NK-92 treated with Interleukin-12 subunit alpha and Interleukin-12 subunit beta, amount 100 ng/mL, for 24 hours (cell line): Measurements from ENCODE around the gene NPPC.
A peak's percentile ranks its signal among the peaks of the same experiment; 100 is the strongest.
"Not testable (repeated sequence)": the region's sequence is repeated elsewhere in the genome, so short reads cannot be mapped to it uniquely, and the experiment has no call there.

Experiments
- DNase-seq: peaks from one replicate; lab custom pipeline; 2025; lab: John Stamatoyannopoulos, UW

Gene NPPC

GRCh38 chr2:231920366-231920765 lies 5.8 kb downstream of the NPPC start:
- DNase-seq, result no peak

- no peak for DNase-seq
These were observed 6.7 kb downstream of the NPPC start for GRCh38 chr2:231919341-231920035.

DNA sequence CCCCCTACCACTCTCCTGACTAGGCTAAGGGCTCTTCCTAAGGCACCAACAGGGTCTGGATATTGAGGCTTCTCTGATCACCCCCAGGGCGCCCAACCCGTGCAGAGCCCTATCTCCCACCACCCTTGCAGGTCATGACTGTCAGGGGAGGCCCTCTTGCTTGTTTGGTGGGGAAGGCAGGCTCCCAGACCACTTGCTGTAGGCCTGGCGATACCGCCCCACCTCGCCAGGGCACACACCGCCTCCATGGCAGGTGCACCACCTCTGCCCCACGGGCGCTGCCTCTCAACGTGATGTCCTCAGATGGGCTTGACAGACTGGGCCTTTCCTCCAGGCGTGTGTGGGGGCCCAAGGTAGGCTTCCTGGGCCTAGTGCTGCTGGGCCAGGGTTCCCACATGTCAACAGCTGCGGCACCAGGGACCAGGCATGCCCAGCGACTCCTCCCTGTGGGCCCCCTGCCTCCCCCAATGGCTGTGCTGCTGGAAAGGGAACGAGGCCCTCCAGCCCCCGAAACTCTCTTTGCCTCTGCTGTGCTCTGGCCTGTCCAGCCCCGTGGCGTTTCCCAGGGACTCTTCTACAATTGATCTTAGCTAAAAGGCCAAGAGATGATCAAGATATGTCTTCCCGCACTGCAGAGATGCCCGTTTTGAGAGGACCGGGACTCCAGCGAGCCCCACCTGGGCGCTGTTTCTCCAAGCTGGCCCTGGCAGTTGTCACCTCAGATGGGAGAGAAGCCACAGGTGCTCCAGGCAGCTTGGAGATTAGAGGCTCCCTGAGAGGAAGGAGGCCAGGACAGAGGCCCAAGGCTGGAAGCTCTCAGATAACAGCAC lies 7.5 kb downstream of the NPPC start:
- DNase-seq, result no peak

DNA sequence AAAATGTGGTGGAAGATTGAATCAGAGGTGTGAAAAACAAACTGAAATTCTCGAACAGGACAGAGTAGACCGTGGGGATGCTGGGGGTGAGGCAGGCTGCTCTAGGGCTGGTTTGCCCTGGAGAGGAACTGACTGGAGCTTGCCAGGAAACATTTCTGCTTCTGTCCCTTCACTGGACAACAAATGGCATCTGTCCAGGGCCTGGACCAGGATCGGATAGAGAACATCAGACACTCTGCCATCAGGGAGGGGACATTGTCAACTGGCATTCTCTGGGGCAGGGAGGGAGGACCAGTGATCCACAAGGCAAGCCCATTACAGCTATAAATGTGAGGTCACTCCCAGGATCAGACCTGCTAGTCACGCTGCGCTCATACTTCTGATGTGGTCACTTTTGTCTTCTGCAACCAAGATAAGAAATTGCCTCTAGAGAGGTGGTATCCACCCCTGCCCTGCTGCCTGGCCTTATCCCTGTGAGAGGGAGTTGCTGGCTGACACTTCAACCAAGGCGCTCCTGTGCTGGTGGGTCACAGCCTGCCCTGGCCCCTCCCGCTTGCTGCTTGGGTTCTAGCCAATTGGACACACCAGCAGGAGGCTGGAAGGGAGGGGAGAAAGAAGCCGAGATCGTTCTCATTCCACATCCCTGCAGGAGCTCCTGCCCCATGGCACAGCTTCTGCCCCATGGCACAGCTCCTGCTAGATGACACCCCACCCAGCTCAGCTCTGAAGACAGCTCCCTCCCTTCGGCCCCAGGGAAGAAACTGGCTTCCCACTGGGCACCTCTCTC lies 8.7 kb downstream of the NPPC start:
- DNase-seq, result no peak

- no peak for DNase-seq
These were observed 12.0 kb downstream of the NPPC start for GRCh38 chr2:231914077-231914690.

GRCh38 chr2:231911381-231911780 lies 14.8 kb downstream of the NPPC start:
- no peak for DNase-seq

DNA sequence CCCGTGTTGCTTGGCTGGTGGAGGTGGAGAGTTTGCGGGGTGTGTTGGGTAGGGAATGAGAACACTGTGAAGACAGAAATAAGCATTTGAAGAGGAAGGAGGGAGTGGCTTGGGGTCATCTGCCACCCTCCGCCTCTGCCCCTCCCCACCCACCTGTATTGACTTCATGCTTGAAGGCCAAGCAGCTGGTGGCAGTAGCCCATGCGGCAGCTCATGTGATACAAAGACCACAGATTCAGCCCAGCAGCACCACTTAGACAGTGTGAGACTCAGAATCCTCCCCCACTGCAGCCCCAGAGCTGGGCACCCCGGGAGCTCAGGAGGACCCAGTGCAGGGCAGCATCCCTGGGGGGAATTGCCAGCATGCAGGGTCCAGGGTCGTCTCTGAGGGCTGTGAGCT lies 15.4 kb downstream of the NPPC start:
- no peak for DNase-seq

- DNase-seq, result not testable (repeated sequence)
These were observed 16.0 kb downstream of the NPPC start for GRCh38 chr2:231910161-231910560.

DNA sequence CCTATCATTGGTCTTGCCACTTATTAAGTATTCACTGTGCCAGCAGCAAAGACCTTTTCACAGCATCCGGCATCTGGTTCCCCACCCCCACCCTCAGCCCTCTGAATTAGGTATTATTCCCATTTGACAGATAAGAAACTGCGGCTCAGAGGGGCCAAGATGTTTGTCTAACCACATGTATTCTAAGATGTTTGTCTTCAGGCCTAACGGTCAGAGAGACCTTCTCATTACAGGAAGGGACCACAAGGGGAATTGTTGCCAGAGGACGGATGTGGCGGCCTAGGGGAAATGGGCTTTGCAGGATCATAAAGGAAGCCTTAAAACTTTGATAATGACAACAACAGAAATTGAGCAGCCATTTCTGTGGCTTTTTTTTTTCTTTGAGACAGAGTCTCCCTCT lies 16.6 kb downstream of the NPPC start:
- no peak for DNase-seq

DNA sequence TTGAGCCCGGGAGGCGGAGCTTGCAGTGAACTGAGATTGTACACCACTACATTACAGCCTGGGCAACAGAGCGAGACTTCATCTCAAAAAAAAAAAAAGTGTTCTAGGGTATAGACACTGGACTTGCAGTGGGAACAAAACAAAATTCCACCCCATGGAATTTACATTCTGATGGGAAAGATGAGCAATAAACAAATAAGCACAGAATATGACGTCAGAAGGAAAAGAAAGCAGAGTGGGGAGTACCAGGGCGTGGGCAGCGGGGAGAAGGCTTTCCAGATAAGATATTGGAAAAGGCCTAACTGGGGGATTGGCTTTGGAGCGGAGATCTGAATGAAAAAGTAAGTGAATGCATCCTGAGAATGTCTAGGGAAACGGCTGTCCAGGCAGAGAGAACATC lies 17.6 kb downstream of the NPPC start:
- no peak for DNase-seq

GRCh38 chr2:231907765-231908164 lies 18.4 kb downstream of the NPPC start:
- DNase-seq, result no peak

DNA sequence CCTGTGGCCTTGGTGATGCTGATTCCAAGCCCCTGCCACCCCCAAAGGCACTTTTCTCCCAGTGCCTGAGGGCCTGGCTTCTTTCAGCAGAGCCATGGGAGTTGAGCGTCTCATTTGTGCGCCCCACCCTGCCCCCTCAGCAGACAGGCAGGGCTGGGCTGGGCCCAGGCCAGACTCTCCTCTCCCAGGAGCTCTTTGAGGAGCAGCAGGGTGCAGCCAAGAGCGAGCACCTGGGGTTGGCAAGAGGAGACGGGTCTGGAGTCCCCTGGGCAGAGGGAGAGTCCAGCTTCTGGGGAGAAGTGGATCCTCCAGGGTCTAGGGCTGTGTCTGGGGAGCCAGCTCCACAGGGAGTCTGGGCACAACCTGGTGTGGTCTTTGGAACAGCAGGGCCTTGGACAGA lies 21.2 kb downstream of the NPPC start:
- no peak for DNase-seq

- DNase-seq, result no peak
These were observed 22.0 kb downstream of the NPPC start for GRCh38 chr2:231904161-231904611.

DNA sequence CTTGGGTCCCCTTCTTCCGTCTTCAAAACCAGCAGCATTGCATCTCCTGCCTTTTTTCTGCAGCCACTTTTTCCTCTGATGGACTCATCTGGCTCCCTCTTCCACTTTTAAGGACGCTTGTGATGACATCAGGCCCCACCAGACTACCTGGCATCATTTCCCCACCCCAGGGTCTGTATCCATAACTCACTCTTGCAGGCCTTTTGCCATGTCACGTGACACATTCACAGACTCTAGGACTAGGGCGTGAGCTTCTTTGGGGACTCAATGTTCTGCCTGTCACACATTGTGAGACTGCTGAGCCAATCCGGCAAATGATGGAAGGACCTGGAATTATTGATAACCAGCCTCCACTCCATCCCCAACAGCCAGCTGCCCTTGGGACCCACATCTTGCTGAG lies 23.6 kb downstream of the NPPC start:
- DNase-seq, result no peak

DNA sequence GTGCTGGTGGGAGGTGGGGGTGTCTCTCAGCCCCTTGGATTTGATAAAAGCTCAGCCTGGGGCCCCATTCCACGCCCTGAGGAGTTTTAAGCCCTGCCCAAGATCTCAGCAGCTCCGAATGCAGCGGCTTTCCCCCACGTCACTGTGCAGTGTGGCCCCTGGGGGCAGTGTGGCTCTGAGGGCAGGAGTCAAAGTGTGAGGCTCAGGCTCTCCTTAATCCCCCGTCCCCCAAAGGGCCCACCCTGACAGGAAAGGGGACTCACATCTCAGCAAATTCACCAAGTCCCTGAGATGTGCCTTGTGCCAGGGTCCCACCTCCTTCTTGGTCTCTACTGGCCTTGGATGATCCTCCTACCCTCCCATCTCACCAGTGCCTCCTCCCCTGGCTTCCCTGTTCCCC lies 25.2 kb downstream of the NPPC start:
- DNase-seq, result no peak

GRCh38 chr2:231900486-231900942 lies 25.7 kb downstream of the NPPC start:
- DNase-seq, result peak; percentile 13

- DNase-seq, result no peak
These were observed 31.4 kb downstream of the NPPC start for GRCh38 chr2:231894566-231895380.

- DNase-seq, result no peak
These were observed 34.7 kb downstream of the NPPC start for GRCh38 chr2:231891514-231891905.

DNA sequence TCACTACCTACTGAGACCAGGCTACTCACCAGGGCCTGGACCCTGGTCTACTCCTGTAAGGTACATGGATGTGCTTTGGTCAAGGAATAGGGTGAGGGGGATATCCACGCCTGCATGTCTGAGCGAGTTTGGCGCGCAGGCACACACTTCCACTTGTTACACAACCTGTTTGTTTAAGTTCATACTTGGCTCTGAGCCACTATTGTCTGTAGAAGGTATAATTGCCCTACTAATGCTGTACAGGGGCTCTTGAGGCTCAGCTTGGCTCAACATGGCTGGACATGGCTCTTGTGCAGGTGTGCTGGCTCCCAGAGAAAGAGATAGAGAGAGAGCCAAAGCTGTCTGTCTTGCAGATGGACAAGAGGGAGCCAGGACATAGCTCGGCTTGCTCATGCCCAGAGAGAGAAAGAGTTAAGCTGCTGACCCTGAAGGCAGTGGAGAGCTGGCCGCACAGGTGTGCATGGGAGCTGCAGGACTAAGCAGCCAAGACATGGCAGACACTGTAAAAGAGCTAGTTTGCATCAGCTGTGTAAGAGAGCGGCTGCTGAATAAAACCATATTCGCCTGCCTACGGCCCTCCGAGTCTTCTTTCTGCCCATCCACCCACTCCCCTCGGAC lies 35.2 kb downstream of the NPPC start:
- DNase-seq, result no peak

GRCh38 chr2:231887756-231888155 lies 38.4 kb downstream of the NPPC start:
- no peak for DNase-seq
